K562 (cell line): ENCODE results near the gene MDM1. TPM values are rescaled to one million over a fixed set of nuclear protein-coding genes. Genes with fewer than 3 reads are reported as not detected.

Experiments used
- BRD9 ChIP-seq: fragments of 450-650 bp; IDR thresholded peaks from 2 replicates; pipeline ENCODE4 v1.6.1; 2018; ENCODE audit warnings: low read depth; ENCODE audit not compliant: partially characterized antibody
- CC2D1A ChIP-seq: fragments of 450-650 bp; IDR thresholded peaks from 2 replicates; pipeline ENCODE4 v1.6.1; 2017; ENCODE audit warnings: mild to moderate bottlenecking
- CHCHD3 ChIP-seq: fragments of 250-450 bp; sonication (Bioruptor Pico); IDR thresholded peaks from 2 replicates; pipeline ENCODE4 v2.1.2; 2022; ENCODE audit warnings: mild to moderate bottlenecking
- DNMT1 ChIP-seq: fragments of 450-650 bp; IDR thresholded peaks from 2 replicates; pipeline ENCODE4 v1.6.1; 2016; ENCODE audit warnings: antibody characterized with exemption, mild to moderate bottlenecking
- ERF ChIP-seq: fragments of 450-650 bp; formaldehyde crosslinking; IDR thresholded peaks from 2 replicates; pipeline ENCODE4 v1.4.0; 2020; ENCODE audit warnings: mild to moderate bottlenecking, mixed read lengths
- FOXP1 ChIP-seq: sonication (generic); formaldehyde crosslinking; IDR thresholded peaks from 2 replicates; pipeline ENCODE4 v1.8.0; 2022; ENCODE audit warnings: mild to moderate bottlenecking, missing genetic modification reagents
- JUND ChIP-seq, 2 experiments: IDR thresholded peaks; 2 replicates in 1 of 2; 3 replicates in 1 of 2; pipeline ENCODE4 v1.6.1; 2011; ENCODE audit warnings: borderline replicate concordance in 2 of 2, low read depth in 2 of 2, low read length in 2 of 2, improper control_type of control experiment in 1 of 2, missing biosample characterization in 1 of 2, missing genetic modification characterization in 1 of 2, missing genetic modification reagents in 1 of 2
- KLF13 ChIP-seq: fragments of 450-650 bp; IDR thresholded peaks from 2 replicates; pipeline ENCODE4 v1.6.1; 2016; ENCODE audit warnings: missing genetic modification characterization, low read depth, mild to moderate bottlenecking, missing compliant biosample characterization, moderate library complexity, borderline replicate concordance
- MTA2 ChIP-seq: fragments of 450-650 bp; IDR thresholded peaks from 2 replicates; pipeline ENCODE4 v1.6.1; 2016; ENCODE audit warnings: low read depth
- NFIX ChIP-seq: fragments of 250-450 bp; sonication (Bioruptor Pico); IDR thresholded peaks from 2 replicates; pipeline ENCODE4 v1.4.0; 2020; ENCODE audit warnings: low read depth, mild to moderate bottlenecking, moderate library complexity
- RUNX1 ChIP-seq: sonication (generic); IDR thresholded peaks from 2 replicates; pipeline ENCODE4 v1.6.1; 2016; ENCODE audit warnings: antibody characterized with exemption, low read depth
- THRAP3 ChIP-seq: fragments of 450-650 bp; IDR thresholded peaks from 2 replicates; pipeline ENCODE4 v1.6.1; 2016; ENCODE audit warnings: mild to moderate bottlenecking, inconsistent platforms, borderline replicate concordance
- TRIM28 ChIP-seq: fragments of 450-650 bp; IDR thresholded peaks from 2 replicates; pipeline ENCODE4 v1.6.1; 2017
- YBX1 ChIP-seq: fragments of 450-650 bp; IDR thresholded peaks from 2 replicates; pipeline ENCODE4 v1.7.1; 2016; ENCODE audit warnings: mild to moderate bottlenecking
- ZFP1 ChIP-seq: fragments of 450-650 bp; formaldehyde crosslinking; IDR thresholded peaks from 2 replicates; pipeline ENCODE4 v1.4.0; 2020; ENCODE audit warnings: mild to moderate bottlenecking, mixed read lengths
- ZNF165 ChIP-seq: fragments of 250-450 bp; sonication (Bioruptor Pico); IDR thresholded peaks from 2 replicates; pipeline ENCODE4 v1.4.0; 2020; ENCODE audit warnings: borderline replicate concordance
- ZNF212 ChIP-seq: fragments of 450-650 bp; formaldehyde crosslinking; IDR thresholded peaks from 2 replicates; pipeline ENCODE4 v1.4.0; 2020; ENCODE audit warnings: mild to moderate bottlenecking
- ZNF232 ChIP-seq: sonication (generic); formaldehyde crosslinking; IDR thresholded peaks from 2 replicates; pipeline ENCODE4 v1.8.0; 2022; ENCODE audit warnings: mild to moderate bottlenecking, missing genetic modification reagents
- ZNF311 ChIP-seq: fragments of 250-450 bp; sonication (Bioruptor Pico); IDR thresholded peaks from 2 replicates; pipeline ENCODE4 v1.4.0; 2020; ENCODE audit warnings: mild to moderate bottlenecking, moderate library complexity
- ZNF316 ChIP-seq: fragments of 450-650 bp; IDR thresholded peaks from 2 replicates; pipeline ENCODE4 v1.6.1; 2016
- ZNF778 ChIP-seq: fragments of 450-650 bp; formaldehyde crosslinking; IDR thresholded peaks from 2 replicates; pipeline ENCODE4 v1.4.0; 2020; ENCODE audit warnings: mild to moderate bottlenecking, moderate library complexity
- ZNF79 ChIP-seq: fragments of 250-450 bp; sonication (Bioruptor Pico); IDR thresholded peaks from 2 replicates; pipeline ENCODE4 v1.4.0; 2020; ENCODE audit warnings: low read depth, mild to moderate bottlenecking, moderate library complexity
- polyA plus RNA-seq, 8 experiments: library from polyadenylated mRNA; depleted of rRNA in 4 of 8; stranded (reverse) in 5 of 8; unstranded in 3 of 8; fragments of >200 nt; fragmentation: Nextera tagmentation in 2 of 8; fragmentation: Illumina TruSeq in 1 of 8; extraction: Ambion mirVana in 2 of 8; extraction: Trizol in 1 of 8; gene quantifications; 2 replicates each; pipeline versions ENCODE4 v1.2.1 to v1.2.3, GENCODE V29; 2011 to 2014; ENCODE audit warnings: inconsistent platforms in 1 of 8, missing spikeins in 1 of 8
- total RNA-seq, 7 experiments: library from RNA; depleted of rRNA in 6 of 7; stranded (reverse); fragments of >200 nt in 6 of 7; fragmentation: Illumina TruSeq in 2 of 7; extraction: Trizol in 2 of 7; gene quantifications; 2 replicates each; pipeline versions ENCODE4 v1.2.1 to v1.2.3, GENCODE V29; 2011 to 2021; ENCODE audit warnings: low replicate concordance in 1 of 7
- TF ChIP-seq, protein P1 (sequence below), 3 experiments: fragments of 200-800 bp in 1 of 3; fragments of 250-450 bp in 1 of 3; fragments of 450-650 bp in 1 of 3; sonication (Bioruptor Pico) in 1 of 3; sonication (Bioruptor generic) in 1 of 3; formaldehyde crosslinking in 1 of 3; IDR thresholded peaks; 2 replicates each; pipeline versions ENCODE4 v1.6.1 to v1.8.0; 2016 to 2022; ENCODE audit warnings: mild to moderate bottlenecking in 2 of 3, missing genetic modification characterization in 2 of 3, missing compliant biosample characterization in 1 of 3, moderate library complexity in 1 of 3
- TF ChIP-seq, protein P2 (sequence below): sonication (generic); formaldehyde crosslinking; IDR thresholded peaks from 2 replicates; pipeline ENCODE4 v1.8.1; 2022; ENCODE audit warnings: missing genetic modification reagents
- TF ChIP-seq, protein P3 (sequence below): sonication (generic); formaldehyde crosslinking; IDR thresholded peaks from 2 replicates; pipeline ENCODE4 v1.8.1; 2023; ENCODE audit warnings: mild to moderate bottlenecking, missing genetic modification reagents

MDM1 gene
- total and polyA plus RNA-seq, 9 of the 15 experiments (the other 6 are each of a cell fraction or from before 2014, with no cell fraction given) = 7.5 to 16.8 (median 13.1) TPM

DNA sequence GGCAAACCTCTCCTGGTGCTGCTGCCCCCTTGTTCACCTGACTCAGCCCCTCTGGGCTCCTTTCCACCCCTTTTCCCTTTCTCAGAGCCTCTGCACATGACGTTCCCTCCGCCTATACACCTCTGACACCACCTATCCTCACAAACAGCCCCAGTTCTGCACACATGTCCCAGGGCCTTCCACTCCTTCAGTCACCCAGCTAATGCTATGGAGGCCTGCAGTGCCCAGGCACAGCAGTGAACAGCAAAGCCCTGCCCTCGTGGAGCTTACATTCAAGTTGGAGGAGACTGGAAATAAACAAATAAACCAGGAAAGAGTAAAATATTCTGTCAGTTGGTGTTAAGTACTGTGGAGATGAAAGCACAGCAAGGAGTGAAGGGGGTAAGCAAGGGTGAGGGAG is 38.5 kb upstream of the MDM1 start (continued):
- no peak for TF ChIP-seq CC2D1A
- TF ChIP-seq DNMT1 = no peak
- peak; percentile 88 for TF ChIP-seq ZNF316
- no peak for TF ChIP-seq YBX1
- TF ChIP-seq RUNX1 = no peak
- TF ChIP-seq, protein P1, sequence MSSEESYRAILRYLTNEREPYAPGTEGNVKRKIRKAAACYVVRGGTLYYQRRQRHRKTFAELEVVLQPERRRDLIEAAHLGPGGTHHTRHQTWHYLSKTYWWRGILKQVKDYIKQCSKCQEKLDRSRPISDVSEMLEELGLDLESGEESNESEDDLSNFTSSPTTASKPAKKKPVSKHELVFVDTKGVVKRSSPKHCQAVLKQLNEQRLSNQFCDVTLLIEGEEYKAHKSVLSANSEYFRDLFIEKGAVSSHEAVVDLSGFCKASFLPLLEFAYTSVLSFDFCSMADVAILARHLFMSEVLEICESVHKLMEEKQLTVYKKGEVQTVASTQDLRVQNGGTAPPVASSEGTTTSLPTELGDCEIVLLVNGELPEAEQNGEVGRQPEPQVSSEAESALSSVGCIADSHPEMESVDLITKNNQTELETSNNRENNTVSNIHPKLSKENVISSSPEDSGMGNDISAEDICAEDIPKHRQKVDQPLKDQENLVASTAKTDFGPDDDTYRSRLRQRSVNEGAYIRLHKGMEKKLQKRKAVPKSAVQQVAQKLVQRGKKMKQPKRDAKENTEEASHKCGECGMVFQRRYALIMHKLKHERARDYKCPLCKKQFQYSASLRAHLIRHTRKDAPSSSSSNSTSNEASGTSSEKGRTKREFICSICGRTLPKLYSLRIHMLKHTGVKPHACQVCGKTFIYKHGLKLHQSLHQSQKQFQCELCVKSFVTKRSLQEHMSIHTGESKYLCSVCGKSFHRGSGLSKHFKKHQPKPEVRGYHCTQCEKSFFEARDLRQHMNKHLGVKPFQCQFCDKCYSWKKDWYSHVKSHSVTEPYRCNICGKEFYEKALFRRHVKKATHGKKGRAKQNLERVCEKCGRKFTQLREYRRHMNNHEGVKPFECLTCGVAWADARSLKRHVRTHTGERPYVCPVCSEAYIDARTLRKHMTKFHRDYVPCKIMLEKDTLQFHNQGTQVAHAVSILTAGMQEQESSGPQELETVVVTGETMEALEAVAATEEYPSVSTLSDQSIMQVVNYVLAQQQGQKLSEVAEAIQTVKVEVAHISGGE (CRISPR knock-in tag; IDR thresholded peaks at IDR 0.05) = no peak
- TF ChIP-seq ZNF311 (CRISPR knock-in tag) = 0 out of 2 replicates have a peak, but pooled peaks have one; percentile 60
- TF ChIP-seq ZNF212 (CRISPR knock-in tag) = no peak
- TF ChIP-seq, protein P2, sequence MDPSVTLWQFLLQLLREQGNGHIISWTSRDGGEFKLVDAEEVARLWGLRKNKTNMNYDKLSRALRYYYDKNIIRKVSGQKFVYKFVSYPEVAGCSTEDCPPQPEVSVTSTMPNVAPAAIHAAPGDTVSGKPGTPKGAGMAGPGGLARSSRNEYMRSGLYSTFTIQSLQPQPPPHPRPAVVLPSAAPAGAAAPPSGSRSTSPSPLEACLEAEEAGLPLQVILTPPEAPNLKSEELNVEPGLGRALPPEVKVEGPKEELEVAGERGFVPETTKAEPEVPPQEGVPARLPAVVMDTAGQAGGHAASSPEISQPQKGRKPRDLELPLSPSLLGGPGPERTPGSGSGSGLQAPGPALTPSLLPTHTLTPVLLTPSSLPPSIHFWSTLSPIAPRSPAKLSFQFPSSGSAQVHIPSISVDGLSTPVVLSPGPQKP (CRISPR knock-in tag) = no peak
- TF ChIP-seq THRAP3 = no peak
- 0 out of 2 replicates have a peak, but pooled peaks have one; percentile 36 for TF ChIP-seq ERF (CRISPR knock-in tag)
- TF ChIP-seq JUND (IDR thresholded peaks at IDR 0.05; ENCODE audit: borderline replicate concordance, low read depth, low read length) = no peak
- no peak for TF ChIP-seq JUND (tag; IDR thresholded peaks at IDR 0.05; ENCODE audit: borderline replicate concordance, low read depth, low read length)
- no peak for TF ChIP-seq ZNF165 (CRISPR knock-in tag)
- TF ChIP-seq KLF13 (tag) = no peak
- TF ChIP-seq CHCHD3 (CRISPR knock-in tag) = no peak
- TF ChIP-seq BRD9 = no peak
- no peak for TF ChIP-seq MTA2
- no peak for TF ChIP-seq FOXP1
- TF ChIP-seq ZFP1 (CRISPR knock-in tag) = no peak
- TF ChIP-seq, protein P3, sequence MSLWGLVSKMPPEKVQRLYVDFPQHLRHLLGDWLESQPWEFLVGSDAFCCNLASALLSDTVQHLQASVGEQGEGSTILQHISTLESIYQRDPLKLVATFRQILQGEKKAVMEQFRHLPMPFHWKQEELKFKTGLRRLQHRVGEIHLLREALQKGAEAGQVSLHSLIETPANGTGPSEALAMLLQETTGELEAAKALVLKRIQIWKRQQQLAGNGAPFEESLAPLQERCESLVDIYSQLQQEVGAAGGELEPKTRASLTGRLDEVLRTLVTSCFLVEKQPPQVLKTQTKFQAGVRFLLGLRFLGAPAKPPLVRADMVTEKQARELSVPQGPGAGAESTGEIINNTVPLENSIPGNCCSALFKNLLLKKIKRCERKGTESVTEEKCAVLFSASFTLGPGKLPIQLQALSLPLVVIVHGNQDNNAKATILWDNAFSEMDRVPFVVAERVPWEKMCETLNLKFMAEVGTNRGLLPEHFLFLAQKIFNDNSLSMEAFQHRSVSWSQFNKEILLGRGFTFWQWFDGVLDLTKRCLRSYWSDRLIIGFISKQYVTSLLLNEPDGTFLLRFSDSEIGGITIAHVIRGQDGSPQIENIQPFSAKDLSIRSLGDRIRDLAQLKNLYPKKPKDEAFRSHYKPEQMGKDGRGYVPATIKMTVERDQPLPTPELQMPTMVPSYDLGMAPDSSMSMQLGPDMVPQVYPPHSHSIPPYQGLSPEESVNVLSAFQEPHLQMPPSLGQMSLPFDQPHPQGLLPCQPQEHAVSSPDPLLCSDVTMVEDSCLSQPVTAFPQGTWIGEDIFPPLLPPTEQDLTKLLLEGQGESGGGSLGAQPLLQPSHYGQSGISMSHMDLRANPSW (CRISPR knock-in tag) = no peak
- TF ChIP-seq NFIX (CRISPR knock-in tag) = no peak
- TF ChIP-seq ZNF232 = no peak
- TF ChIP-seq ZNF778 (CRISPR knock-in tag) = no peak
- TF ChIP-seq TRIM28 = 0 out of 2 replicates have a peak, but pooled peaks have one; percentile 53
- TF ChIP-seq ZNF79 (CRISPR knock-in tag) = no peak
